WERI-Rb-1 (cell line): Measurements from ENCODE around the gene LAMB4.
A peak's percentile ranks its signal among the peaks of the same experiment; 100 is the strongest.

Source experiments
- DNase-seq: peaks from one replicate; pipeline ENCODE4 v3.0.0-alpha.2; 2020
- H3K27ac ChIP-seq: fragments of 250-450 bp; sonication (Bioruptor Pico); 2 replicates; pipeline ENCODE4 v1.5.1; 2020; ENCODE audit warnings: mild to moderate bottlenecking, moderate library complexity
- H3K27me3 ChIP-seq: fragments of 250-450 bp; sonication (Bioruptor Pico); 2 replicates; pipeline ENCODE4 v1.5.1; 2021; ENCODE audit warnings: mild to moderate bottlenecking, low read depth, moderate library complexity; ENCODE audit not compliant: insufficient read depth, severe bottlenecking
- H3K36me3 ChIP-seq: fragments of 250-450 bp; sonication (Bioruptor Pico); 2 replicates; pipeline ENCODE4 v1.5.1; 2020; ENCODE audit warnings: mild to moderate bottlenecking, moderate library complexity
- H3K4me3 ChIP-seq: 2 replicates; pipeline ENCODE4 v1.5.1; 2011; ENCODE audit warnings: low read depth, mild to moderate bottlenecking, control low read depth, low read length
- H3K9me3 ChIP-seq: fragments of 250-450 bp; sonication (Bioruptor Pico); 2 replicates; pipeline ENCODE4 v1.5.1; 2021; ENCODE audit warnings: mild to moderate bottlenecking, moderate library complexity; ENCODE audit not compliant: severe bottlenecking
- TF ChIP-seq, protein P1 (sequence below): IDR thresholded peaks from 2 replicates; pipeline ENCODE4 v1.5.1; 2011; ENCODE audit warnings: low read depth, mild to moderate bottlenecking, control low read depth, inconsistent platforms, low read length

LAMB4 gene

GRCh38 chr7:108024538-108024937 is 105.6 kb downstream of the LAMB4 start:
- Histone ChIP-seq H3K4me3 (no peak overlapping the region), H3K9me3 (no peaks in the 10 kb centered on the region), H3K27ac (no peak overlapping the region), H3K27me3 (no peaks in the 10 kb centered on the region), H3K36me3 (no peaks in the 10 kb centered on the region)
- no peak for DNase-seq
- TF ChIP-seq, protein P1, sequence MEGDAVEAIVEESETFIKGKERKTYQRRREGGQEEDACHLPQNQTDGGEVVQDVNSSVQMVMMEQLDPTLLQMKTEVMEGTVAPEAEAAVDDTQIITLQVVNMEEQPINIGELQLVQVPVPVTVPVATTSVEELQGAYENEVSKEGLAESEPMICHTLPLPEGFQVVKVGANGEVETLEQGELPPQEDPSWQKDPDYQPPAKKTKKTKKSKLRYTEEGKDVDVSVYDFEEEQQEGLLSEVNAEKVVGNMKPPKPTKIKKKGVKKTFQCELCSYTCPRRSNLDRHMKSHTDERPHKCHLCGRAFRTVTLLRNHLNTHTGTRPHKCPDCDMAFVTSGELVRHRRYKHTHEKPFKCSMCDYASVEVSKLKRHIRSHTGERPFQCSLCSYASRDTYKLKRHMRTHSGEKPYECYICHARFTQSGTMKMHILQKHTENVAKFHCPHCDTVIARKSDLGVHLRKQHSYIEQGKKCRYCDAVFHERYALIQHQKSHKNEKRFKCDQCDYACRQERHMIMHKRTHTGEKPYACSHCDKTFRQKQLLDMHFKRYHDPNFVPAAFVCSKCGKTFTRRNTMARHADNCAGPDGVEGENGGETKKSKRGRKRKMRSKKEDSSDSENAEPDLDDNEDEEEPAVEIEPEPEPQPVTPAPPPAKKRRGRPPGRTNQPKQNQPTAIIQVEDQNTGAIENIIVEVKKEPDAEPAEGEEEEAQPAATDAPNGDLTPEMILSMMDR, result no peak

- no peak for DNase-seq
- TF ChIP-seq, protein P1, result no peak
These were observed 109.6 kb downstream of the LAMB4 start for GRCh38 chr7:108020585-108020984.

DNA sequence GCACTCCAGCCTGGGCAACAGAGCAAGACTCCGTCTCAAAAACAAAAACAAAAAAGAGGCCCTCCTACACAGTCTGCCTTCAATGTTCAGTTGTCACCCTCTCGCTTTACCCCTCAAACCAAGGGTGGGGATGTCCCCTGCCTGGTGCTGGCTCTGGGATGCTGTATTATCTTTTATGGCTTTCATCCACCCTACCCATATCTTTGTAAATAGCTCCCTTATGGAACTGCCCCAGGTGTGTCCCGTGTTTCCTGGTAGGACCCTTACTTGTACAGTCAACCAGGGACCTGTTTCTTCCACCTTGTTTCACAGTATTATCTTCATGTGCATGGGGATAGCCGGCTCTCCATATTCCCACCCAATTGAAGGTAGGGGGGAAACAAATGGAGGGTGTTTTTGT is 111.5 kb downstream of the LAMB4 start:
- no peaks in the 10 kb centered on the region for H3K9me3 ChIP-seq
- no peak overlapping the region for H3K27ac ChIP-seq
- no peak for DNase-seq
- TF ChIP-seq, protein P1, result no peak
- H3K4me3 ChIP-seq, result no peak overlapping the region
- H3K27me3 ChIP-seq, result no peaks in the 10 kb centered on the region
- no peaks in the 10 kb centered on the region for H3K36me3 ChIP-seq

More at GRCh38 chr7:108020585-108020984, 109.6 kb downstream of the LAMB4 start:
- Histone ChIP-seq H3K27me3 (no peaks in the 10 kb centered on the region), H3K36me3 (no peaks in the 10 kb centered on the region), H3K4me3 (no peak overlapping the region), H3K27ac (no peak overlapping the region), H3K9me3 (no peaks in the 10 kb centered on the region)

GRCh38 chr7:108017776-108018151 is 112.4 kb downstream of the LAMB4 start:
- TF ChIP-seq, protein P1, result no peak
- H3K36me3 ChIP-seq, result no peaks in the 10 kb centered on the region
- H3K9me3 ChIP-seq, result no peaks in the 10 kb centered on the region
- H3K27me3 ChIP-seq, result no peaks in the 10 kb centered on the region
- no peak overlapping the region for H3K4me3 ChIP-seq
- DNase-seq, result no peak
- no peak overlapping the region for H3K27ac ChIP-seq

- Histone ChIP-seq H3K9me3 (no peaks in the 10 kb centered on the region), H3K27ac (no peak overlapping the region)
- peak; percentile 29 for DNase-seq
These were observed 113.1 kb downstream of the LAMB4 start for GRCh38 chr7:108016841-108017775.

More at GRCh38 chr7:108016841-108017775, 113.1 kb downstream of the LAMB4 start:
- Histone ChIP-seq H3K27me3 (no peaks in the 10 kb centered on the region), H3K36me3 (no peaks in the 10 kb centered on the region), H3K4me3 (no peak overlapping the region)
- TF ChIP-seq, protein P1, result peak; percentile 49
